HG03095 (cell line): ENCODE measurements around the gene CASP5.
"Not testable (repeated sequence)": the region's sequence is repeated elsewhere in the genome, so short reads cannot be mapped to it uniquely, and the experiment has no call there.

Experiments used
- ATAC-seq: cut with Tn5 transposase; IDR thresholded peaks from one replicate; pipeline ENCODE4 v1.9.1; 2021; ENCODE audit warnings: moderate library complexity; ENCODE audit not compliant: unreplicated experiment

CASP5 gene

DNA sequence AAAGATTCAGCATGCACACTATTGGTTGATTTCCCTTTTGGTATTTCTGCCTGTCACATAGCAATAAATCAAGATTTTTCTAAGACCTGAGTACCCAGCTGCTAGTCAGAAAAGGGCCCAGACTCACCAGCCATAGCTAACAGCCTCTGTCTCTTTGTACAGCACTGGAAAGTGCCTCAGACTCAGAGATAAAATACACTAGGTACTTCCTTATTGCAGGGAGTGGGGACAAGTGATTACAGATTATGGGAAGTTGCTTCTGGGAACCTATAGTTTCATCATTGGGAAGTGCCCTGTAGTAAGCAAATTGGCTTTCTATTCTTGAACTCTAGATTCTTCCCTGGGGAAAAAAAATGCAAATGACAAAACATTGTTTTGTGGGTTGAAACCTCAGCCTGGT is at the start of gene CASP5:
Gene CASP5 (minus strand): TSS at position 166 of the 400 bp plus-strand sequence. CDS start 32 bp downstream, at position 134.
- no peak for ATAC-seq

DNA sequence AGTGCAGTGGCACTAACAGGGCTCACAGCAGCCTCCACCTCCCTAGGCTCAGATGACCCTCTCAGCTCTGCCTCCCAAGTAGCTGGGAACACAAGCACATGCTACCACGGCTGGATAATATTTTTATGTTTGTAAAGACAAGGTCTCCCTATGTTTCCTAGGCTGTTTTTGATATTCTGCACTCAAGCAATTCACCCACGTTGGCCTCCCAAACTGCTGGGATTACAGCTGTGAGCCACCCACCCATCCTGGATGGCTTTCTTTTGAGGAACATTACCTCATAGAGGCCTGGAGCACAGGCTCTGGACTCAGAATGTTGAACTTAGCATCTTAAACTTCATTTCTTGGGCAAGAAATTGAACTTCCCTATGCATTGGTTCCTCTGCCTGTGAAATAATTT is 49.1 kb upstream of the CASP5 start:
- not testable (repeated sequence) for ATAC-seq

DNA sequence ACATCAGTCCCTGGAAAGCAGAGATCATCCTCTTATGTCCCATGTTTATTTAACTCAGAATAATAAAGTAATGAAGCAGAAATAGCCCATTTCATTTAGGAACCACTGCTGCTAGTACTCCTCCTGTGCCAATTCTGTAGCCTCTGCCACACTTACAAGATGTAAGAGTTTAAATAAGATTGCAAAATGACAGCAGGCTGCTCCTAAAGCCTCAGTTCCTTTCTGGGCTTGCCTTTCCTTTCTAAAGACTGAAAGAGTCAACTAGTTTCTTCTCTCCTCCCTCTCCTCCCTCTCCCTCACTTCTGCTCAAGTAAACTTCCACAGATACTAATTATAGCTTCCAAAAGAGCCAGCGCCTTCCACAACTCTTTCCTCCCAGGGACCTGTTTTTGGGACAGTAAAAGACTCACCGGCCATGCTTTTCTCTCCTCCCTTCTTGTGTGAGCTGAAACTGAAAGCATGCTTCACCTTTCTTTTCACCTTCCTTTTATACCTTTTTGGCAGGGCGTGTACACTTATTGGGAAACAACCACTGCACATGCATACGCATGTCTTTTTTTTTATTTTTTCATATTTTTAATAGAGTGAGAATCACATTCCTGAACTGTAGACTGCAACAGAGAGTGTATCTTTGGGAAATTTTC is 48.2 kb upstream of the CASP5 start:
- ATAC-seq = no peak

DNA sequence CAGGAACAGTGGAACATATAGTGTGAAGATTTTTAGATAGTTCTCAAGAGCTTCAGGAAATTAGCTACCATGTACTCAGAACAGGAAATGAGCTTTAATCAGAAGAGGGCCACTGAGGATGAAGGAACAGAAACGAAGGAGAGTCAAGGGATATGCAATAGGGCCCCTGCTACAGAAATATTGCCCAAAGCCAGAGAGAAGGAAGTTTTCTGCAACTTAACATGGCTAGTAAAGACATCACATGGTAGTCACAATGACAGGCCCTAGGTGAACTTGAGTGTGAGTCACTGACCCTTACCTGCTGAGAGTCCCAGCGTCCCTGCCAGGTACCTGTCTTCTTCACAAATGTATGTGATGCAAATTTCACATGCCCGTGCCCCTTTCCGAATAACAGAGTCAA is 47.3 kb upstream of the CASP5 start:
- no peak for ATAC-seq

DNA sequence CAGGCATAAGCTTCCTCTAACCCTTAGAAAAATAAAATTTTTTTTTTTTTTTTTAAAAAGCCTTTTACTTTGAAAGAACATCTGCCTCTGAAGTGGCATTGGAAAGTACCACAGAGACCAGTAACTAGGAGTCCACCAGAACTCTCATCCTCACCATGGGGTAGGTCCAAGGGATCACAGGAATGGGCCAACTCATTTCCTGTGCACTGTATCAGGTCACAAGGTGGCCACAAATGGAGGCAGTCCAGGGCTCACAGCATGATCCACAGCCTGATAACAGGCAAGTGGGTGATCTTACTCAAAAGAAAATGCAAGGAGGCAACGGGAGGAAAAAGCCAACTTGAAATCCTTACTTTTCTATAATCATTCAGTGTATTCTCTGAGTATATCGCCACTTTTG is 46.8 kb upstream of the CASP5 start:
- ATAC-seq = not testable (repeated sequence)

DNA sequence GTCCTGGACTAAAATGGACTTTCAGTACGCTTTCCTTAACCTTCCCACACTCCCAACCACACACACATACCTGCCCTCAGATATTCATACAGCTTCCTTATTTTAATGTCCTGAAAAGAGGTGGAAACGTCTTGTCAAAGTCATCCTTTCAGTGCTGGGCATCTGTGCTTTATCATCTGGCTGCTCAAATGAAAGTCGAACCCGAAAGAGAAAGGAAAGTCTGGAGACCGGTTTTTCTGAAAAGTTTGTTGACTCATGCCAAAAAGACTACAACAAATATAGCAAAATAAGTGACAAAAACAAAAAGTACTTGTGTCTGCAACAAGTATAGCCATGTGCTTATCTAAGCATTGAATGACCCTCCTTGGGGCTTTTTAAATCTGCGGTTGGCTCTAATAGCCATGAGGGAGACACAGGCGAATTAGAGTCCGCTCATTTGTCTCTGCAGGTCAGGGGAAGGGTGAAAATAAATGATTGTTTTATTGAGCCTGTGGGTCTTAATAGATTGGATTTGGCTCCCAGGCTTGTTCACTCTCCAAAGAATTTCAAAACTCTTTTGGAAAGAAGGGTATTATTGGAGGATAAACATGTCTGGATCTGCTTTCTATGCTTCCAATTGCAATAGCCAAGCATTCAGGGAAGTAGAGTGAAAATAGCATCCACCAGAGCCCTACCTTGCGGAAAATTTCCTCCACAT is 40.4 kb upstream of the CASP5 start:
- not testable (repeated sequence) for ATAC-seq

DNA sequence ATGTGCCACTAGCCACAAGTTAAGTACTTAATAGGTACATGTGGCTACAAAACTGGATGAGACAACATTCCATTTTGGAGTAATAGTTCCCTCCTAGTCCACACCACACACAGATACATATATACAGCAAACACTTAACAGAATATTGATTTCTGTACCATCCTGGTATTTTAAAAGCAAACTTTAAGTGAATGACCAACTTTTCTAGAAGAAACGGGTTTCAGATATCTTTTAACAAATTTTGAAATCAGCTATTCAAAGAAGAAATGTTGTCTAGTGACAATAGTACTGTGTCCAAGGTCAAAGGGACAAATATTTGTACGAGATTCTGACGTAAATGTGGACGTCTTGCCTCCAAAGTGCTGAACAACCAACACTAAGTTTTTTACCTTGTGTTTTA is 34.5 kb upstream of the CASP5 start:
- ATAC-seq = no peak

DNA sequence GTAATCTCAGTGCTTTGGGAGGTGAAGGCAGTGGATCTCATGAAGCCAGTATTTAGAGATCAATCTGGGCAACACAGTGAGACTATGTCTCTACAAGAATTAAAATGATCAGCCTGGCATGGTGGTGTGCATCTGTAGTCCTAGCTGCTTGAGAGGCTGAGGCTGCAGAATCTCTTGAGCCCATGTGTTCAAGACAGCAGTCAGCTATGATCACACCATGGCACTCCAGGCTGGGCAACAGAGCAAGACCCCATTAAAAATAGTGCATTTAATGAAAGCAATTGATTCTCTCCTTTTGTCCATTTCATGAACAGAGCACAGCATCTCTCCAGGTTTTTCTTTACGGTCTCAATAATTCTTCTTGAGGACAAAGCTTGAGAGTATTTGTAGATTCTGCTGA is 33.5 kb upstream of the CASP5 start:
- no peak for ATAC-seq

DNA sequence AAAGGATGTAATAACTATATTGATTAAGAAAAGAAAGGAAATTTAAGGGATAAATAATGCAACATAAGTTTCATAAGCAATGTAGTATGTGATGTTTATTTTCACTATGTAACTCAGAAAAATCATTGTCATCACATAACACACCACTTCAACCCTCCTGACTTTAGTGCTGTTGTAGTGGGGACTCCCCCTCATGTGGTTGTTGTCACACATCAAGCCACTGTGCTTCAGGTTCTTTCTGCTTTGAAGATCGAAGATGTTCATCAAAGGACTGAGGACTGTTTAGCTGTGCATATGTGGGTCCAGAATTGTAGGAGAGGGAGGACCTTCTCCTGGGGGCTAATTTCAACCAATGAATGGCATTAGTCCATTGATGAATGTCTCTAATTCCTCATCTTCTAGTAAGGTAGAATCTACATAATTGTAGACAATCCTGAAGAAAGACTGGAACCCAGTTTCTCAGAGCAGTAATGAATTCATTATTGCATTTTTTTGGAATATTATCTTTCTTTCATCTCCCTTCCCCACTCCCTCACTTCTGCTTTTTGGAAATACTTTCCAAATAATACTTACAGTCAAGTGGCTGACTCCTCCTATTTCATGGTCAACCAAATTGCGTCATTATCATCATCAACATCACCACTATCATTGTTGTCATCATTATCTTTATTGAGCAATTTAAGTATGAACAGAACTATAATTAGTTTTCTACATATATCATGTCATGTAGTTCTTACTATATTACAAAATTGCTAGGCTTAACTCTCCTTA is 31.9 kb upstream of the CASP5 start:
- ATAC-seq = no peak

DNA sequence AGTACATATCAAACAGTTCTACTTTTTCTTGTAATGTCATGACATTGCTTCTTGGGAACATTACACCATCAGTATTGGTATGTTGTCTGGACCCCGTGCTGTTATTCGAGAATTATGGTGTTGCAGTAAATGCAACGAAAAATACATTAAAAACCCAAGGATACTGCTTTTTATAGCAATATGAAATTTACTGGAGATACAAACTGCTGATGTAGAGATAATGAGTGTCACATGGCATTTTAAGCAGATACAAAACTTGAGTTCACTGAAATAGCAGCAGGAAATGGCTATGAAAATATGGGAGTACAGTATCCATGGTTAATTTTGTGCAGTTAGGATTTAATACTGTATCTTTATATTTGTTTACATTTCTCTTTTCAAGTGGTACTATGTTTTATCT is 29.5 kb upstream of the CASP5 start:
- no peak for ATAC-seq

DNA sequence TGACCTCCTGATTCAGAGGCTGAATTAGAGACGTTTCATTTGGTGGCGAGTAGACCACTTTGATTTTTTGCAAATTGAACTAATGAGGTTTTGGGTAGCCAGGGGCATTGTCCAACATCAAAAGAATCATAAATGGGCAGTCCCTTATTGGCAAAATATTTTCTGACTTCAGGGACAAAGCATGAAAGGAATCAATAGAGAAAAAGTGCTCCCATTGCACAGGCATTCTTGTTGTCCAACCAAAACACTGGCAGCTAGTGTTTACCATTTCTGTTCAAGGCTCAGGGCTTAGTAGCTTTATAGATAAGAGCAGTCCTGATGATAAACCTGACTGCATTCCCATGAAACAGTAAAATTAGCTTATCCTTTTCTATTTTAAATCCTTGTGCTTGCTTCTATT is 28.6 kb upstream of the CASP5 start:
- no peak for ATAC-seq

DNA sequence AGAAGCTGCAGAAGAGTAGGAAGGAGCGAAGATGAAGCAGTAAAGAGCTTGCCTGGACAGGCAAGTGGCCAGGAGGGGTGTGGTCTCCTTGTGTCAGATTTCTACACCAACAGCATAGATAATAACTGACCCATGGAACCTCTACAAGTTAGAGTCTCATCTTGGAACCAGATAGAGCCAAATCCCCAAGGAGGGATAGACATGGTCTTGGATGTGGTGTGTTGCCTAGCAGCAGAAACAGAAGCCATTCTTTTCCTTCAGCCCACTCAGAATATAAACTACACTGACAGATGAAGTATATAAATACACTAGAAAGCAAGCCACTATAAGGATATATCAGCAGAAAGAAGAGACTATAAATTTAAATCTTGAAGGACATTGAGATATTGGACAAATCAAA is 26.5 kb upstream of the CASP5 start:
- no peak for ATAC-seq

DNA sequence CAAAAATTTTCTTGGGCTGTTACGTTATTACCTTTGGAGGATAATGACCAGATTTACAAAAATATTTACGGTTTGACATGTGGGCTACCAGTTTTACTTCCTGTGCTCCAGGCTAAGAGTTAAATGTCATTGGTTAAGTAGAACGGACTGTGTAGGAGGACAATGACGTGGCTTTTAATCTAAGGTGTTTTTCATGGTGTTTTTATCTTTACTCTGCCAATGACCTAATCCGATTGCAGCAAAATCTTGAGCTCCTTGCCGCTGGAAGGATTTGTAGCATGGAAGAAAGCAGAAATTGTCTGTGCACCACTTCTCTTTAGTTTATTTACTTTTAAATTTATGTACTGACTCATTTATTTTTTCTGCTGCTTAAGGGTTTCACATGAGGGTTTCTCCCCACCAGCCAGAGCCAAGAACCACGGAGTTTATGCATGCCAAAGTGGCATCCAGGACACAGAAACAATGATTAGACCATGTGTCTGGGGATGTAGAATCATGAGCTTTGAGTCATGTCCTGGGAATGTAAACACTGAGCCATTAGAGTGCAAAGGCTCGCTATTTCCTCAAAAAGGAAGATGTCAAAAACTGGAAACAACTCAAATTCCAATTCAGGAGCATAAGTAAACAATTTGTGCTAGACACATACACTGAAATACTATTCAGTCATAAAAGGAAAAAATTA is 24.1 kb upstream of the CASP5 start:
- ATAC-seq = no peak

DNA sequence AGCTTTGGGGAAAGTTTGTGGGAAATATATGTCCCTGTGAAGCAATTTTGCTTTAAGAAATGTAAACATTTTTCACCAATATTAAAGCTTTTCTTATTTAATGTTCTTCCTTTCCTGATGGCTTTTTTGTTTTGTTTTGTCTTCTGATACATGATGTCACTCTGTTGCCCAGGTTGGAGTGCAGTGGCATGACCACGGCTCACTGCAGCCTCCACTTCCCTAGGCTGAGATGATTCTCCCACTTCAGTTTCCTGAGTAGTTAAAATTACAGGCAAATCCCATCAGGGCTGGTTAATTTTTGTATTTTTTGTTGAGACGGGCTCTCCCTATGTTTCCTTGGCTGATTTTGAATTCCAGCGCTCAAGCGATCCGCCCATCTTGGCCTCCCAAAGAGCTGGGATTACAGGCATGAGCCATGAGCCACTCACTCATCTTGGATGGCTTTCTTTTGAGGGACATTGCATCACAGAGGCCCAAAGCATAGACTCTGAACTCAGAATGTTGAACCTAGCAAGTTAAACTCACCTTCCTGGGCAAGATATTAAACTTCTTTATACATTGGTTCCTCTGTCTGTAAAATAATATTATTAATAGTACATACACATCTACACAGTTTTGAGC is 22.8 kb upstream of the CASP5 start:
- no peak for ATAC-seq

DNA sequence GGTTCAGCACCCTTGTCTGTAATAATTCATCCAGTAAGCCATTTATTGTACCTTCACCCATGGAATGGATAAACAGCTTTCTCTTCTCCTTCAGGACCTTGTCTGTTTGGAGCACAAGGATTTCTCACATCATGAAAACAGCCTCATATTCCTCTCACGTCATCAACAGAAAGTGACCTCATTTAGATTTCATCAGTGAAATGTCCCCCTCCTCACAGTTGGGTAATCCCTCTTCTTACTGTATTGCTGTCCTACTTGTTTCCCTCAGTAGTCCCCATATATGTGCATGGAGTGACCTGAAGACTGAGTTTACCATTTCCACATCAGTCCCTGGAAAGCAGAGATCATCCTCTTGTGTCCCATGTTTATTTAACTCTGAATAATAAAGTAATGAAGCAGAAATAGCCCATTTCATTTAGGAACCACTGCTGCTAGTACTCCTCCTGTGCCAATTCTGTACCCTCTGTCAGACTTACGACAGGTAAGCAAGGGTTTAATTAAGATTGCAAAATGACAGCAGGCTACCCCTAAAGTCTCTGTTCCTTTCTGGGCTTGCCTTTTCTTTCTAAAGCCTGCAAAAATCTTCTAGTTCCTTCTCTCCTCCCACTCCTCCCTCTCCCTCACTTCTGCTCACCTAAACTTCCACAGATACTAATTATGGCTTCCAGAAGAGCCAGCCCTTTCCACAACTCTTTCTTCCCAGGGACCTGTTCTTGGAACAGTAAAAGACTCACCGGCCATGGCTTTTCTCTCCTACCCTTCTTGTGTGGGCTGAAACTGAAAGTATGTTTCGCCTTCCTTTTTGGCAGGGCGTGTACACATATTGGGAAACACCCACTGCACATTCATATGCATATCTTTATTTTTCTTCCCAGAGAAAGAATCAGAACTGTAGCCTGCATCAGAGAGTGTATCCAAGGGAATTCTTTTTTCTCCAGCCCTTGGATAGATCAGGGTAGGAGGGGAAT is 21.9 kb upstream of the CASP5 start, which contains the start of gene CARD16:
Gene CARD16 (minus strand): TSS at position 779 of the 968 bp plus-strand sequence. CDS start 38 bp downstream, at position 741.
- peak; percentile 100 for ATAC-seq

DNA sequence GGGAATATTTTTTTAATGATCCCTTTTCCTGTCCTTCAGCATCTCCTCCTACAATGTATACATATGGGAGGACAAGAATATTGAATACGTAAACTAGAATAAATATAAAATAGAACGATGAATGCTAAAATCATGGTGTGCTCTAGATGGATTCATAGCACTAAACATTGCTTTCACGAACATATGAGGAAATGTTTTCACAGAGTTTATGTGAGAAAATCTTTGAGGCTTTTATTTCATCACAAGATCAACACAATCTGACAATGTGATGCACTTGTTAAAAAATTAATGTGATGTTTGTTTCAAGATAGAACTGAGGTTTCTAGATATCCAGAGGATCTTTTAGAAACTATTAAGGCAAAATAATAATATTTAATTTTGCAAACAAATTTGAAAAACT is 19.2 kb upstream of the CASP5 start:
- ATAC-seq = no peak

DNA sequence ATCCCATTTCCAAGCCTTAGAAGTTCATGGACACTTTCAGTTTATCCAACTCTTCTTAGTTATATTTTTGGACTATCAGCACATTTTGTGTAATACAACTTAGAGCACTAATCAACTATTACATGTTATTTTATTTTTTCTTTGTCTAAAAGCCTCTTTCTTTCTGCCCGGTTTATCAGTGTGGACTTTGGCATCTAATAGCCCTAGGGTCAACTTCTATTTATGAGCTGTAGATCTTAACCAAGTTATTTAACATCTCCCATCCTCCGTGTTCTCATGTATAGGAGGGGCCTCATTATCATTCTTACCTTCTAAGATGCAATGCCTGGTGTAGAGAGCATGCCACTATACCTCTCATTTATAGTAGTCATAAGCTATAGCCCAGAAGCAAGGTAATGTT is 17.7 kb upstream of the CASP5 start:
- no peak for ATAC-seq

DNA sequence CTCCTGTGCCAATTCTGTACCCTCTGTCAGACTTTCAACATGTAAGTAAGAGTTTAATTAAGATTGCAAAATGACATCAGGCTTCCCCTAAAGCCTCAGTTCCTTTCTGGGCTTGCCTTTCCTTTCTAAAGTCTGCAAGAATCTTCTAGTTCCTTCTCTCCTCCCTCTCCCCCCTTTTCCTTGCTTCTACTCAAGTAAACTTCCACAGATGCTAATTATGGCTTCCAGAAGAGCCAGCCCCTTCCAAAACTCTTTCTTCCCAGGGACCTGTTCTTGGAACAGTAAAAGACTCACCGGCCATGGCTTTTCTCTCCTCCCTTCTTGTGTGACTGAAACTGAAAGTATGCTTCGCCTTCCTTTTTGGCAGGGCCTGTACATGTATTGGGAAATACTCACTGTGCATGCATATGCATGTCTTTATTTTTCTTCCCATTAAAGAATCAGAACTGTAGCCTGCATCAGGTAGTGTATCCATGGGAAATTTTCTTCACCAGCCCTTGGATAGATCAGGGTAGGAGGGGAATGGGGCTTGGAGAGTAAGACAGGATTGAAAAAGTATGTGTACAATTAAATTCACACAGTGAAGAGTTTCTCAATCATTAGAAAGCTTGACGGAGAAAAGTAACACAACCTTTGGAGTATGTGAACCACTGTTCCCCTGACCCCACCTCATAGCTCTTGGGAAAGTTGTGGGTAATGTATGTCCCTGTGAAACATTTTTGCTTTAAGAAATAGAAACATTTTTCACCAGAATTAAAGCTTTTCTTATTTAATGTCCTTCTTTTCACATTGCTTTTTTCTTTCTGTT is 12.0 kb upstream of the CASP5 start, which contains the start of gene CASP1:
Gene CASP1 (minus strand): TSS at position 332 of the 808 bp plus-strand sequence. CDS start 31 bp downstream, at position 301.
- peak; percentile 93 for ATAC-seq

DNA sequence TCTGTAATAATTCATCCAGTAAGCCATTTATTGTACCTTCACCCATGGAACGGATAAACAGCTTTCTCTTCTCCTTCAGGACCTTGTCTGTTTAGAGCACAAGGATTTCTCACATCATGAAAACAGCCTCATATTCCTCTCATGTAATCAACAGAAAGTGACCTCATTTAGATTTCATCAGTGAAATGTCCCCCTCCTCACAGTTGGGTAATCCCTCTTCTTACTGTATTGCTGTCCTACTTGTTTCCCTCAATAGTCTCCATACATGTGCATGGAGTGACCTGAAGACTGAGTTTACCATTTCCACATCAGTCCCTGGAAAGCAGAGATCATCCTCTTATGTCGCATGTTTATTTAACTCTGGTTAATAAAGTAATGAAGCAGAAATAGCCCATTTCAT is 11.4 kb upstream of the CASP5 start:
- not testable (repeated sequence) for ATAC-seq
